Omental fat pad (tissue), 4 donors: ENCODE results near the gene GLYAT. TPM values are rescaled to one million over a fixed set of nuclear protein-coding genes. Genes with fewer than 3 reads are reported as not detected.

Source experiments
- ATAC-seq: fragments of 150-250 bp; one replicate; pipeline ENCODE4 v1.9.1; 2016; ENCODE audit warnings: mild to moderate bottlenecking, moderate library complexity; ENCODE audit not compliant: low FRiP score
- DNase-seq: peaks from one replicate; pipeline ENCODE4 v3.0.0-alpha.2; 2019; ENCODE audit warnings: low spot score
- total RNA-seq, 4 donors: library from RNA; depleted of rRNA; stranded (reverse); fragments of >200 nt; gene quantifications; one replicate each; pipeline ENCODE4 v1.1.0, GENCODE V29; 2016
- TF ChIP-seq, protein P1 (sequence below), 3 donors: fragments of 450-650 bp; IDR thresholded peaks; one replicate each; pipeline ENCODE4 v1.5.1; 2016 to 2017; ENCODE audit warnings: antibody characterized with exemption in 3 of 3, mild to moderate bottlenecking in 3 of 3, moderate library complexity in 2 of 3

The GLYAT gene
- total RNA-seq, 4 donors from 2014 or later, result 1.2 to 4.9 (median 3.8) TPM

DNA sequence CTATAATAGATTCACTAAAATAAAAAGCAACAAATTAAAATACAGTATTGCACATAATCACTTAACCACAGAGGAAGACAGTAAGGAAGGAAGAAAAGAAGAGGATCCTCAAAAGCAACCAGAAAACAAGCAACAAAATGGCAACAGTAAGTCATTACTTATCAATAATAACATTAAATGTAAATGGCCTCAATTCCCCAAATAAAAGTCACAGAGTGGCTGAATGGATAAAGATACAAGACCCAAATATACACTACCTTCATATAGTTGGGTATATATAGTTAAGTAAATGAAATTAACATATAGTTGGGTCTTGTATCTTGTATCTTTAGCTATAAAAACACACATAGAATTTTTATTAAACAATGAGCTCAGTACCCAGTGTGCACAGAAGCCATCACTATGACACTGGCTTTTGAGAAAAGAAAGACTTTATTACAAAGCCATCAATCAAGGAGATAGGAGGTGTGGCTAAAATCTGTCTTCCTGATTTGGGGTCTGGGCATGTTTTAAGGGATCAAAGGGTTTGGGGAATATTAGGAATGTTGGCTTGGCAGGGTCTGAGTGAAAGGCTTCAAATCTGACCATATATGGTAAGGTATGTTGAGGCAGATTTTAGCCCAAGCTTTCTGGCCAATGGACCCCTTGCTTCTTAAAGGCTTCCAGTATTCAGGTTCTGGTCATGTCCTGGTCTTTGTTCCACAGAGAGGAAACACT, 13.4 kb upstream of the GLYAT start:
- ATAC-seq (no peak), DNase-seq (no peak)
- TF ChIP-seq, protein P1, sequence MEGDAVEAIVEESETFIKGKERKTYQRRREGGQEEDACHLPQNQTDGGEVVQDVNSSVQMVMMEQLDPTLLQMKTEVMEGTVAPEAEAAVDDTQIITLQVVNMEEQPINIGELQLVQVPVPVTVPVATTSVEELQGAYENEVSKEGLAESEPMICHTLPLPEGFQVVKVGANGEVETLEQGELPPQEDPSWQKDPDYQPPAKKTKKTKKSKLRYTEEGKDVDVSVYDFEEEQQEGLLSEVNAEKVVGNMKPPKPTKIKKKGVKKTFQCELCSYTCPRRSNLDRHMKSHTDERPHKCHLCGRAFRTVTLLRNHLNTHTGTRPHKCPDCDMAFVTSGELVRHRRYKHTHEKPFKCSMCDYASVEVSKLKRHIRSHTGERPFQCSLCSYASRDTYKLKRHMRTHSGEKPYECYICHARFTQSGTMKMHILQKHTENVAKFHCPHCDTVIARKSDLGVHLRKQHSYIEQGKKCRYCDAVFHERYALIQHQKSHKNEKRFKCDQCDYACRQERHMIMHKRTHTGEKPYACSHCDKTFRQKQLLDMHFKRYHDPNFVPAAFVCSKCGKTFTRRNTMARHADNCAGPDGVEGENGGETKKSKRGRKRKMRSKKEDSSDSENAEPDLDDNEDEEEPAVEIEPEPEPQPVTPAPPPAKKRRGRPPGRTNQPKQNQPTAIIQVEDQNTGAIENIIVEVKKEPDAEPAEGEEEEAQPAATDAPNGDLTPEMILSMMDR (IDR thresholded peaks at IDR 0.05), result no peak

DNA sequence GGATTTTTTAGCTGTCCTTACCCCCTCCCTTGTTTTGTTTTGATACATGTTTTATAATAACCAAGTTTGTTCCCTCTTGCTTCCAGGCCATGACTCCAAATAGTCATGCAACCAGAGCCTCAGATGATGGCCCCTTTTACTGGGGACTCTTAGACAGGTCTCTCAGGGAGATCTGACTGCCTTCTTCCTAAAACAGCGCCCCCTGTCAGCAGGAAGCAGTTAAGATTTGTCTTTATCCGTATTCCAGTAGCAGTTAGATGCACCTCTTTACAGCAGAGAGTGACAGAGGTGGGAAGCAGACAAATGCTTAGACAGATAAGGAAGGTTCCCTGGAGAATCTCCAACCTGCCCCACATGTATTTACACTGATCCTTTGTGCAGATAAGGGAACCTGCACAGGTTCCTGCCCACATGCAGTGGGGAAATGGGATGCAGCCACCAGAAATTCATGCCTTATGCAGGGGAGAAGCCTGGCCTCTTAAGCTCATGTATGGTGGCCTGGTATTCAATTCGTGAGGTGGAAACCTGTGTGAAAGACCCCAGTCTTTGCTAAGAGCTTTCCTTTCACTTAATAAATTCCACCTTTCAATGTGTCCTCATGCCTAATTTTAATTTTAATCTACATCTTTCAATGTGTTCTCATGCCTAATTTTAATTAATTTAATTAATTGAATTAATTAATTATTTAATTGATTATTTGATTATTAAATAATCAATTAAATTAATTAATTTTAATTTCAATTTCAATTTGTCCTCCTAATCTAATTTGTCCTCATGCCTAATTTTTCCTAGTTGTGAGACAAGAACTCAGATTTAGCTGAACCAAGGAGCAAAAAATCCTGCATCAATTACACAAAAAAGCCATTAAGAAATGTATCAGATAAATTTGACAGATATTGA, 11.5 kb upstream of the GLYAT start:
- TF ChIP-seq, protein P1 (IDR thresholded peaks at IDR 0.05), result no peak

DNA sequence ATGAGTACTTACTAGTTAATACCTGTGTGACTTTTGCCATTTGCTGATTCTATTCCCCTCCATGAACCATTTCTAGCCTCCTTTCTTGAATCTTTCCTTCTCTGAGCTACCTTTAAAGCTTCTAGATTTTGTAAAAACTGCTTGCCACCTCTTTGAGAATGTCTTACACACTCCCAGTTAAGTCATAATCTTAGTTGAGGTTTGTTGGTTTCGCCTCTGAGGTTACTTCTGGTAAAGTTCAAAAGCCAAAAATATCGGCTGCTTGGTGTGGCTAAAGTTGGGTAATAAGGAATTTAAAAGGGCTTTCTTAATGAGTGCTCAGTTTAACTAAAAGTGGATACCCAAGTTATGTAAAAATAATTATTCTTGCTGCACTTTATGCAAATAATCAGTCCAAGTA, 10.4 kb upstream of the GLYAT start:
- ATAC-seq (no peak), DNase-seq (no peak)
- TF ChIP-seq, protein P1 (IDR thresholded peaks at IDR 0.05), result no peak

More for the DNA sequence above, 11.5 kb upstream of the GLYAT start:
- no peak for DNase-seq
- no peak for ATAC-seq

DNA sequence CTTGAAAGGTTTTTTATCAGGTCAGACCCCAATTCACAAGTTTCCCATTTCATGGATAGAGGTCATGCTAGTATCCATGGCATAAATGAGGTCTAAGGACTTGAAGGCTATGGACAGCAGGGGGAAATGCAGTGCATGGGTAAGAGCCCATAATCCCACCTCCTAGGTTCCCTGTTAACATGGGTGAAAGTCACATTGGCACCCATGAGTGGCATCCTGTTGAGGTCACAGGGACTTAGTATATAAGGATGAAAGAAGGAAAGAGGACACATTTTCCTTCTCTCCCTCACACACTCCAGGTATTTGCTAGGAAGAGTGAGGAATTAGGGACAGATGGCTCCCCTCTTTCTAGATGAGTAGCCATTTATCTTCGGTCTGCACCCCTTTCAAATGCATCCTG, 9.4 kb upstream of the GLYAT start:
- TF ChIP-seq, protein P1 (IDR thresholded peaks at IDR 0.05), result no peak
- ATAC-seq, result no peak
- DNase-seq, result no peak

DNA sequence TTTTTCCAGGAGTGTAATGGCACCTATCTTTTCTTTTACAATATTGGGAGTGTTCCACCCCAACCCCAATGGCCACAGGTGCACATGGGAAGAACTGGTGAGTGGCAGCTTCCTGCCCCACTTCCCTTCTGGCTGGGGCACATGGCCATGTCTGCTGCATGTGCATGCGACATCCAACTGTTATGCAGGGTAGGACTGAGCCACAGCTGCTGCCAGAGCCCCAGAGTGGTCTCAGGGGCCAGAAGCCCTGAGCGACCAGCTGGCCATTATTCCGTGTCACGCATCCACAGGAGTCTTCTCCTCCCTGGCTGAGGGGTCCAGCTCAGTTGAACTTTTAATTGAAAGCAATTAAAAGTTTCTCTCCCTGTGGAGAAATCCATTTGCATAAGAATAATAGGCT, 8.7 kb upstream of the GLYAT start:
- TF ChIP-seq, protein P1 (IDR thresholded peaks at IDR 0.05), result no peak
- DNase-seq, result no peak
- ATAC-seq, result no peak

DNA sequence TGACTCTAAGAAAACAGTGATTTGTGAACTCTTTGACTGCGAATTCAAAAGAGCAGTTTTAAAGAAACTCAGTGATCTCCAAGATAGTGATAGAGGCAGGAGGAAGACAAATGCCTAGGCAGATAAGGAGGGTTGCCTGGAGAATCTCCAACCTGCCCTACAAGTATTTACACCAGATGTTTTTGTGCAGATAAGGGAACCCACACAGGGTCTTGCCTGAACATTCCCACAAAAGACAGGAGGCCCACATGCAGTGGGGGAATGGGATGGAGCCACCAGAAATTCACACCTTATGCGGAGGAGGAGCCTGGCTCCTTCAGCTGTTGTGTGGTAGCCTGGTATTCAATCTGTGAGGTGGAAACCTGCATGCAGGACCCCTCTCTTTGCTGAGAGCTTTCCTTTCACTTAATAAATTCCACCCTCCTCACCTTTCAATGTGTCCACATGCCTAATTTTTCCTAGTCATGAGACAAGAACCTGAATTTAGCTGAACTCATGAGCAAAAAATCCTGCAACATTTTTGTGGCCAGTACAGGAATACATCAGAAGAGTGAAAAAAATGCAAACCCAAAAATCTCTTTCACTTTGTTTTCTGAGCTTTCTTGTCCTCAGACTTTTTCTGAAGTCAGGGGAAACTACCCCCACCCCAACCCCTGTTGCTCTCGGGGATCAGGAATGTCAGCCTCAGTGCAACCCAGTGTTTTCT, 8.1 kb upstream of the GLYAT start:
- TF ChIP-seq, protein P1 (IDR thresholded peaks at IDR 0.05), result no peak
- DNase-seq (no peak), ATAC-seq (no peak)
